NAMALWA (cell line): Measurements from ENCODE around the gene SMCO4.

Experiments used
- DNase-seq: peaks from one replicate; pipeline ENCODE4 v3.0.0-alpha.2; 2015; ENCODE audit warnings: low spot score

SMCO4 gene

GRCh38 chr11:93504110-93505095, 38.8 kb downstream of the SMCO4 start:
- no peak for DNase-seq

- no peak for DNase-seq
These were observed 41.3 kb downstream of the SMCO4 start for GRCh38 chr11:93501856-93502255.

GRCh38 chr11:93500759-93501158, 42.4 kb downstream of the SMCO4 start:
- no peak for DNase-seq

- no peak for DNase-seq
These were observed 44.5 kb downstream of the SMCO4 start for GRCh38 chr11:93498641-93499040.

GRCh38 chr11:93498161-93498560, 45.0 kb downstream of the SMCO4 start:
- no peak for DNase-seq

- DNase-seq = no peak
These were observed 45.6 kb downstream of the SMCO4 start for GRCh38 chr11:93497596-93497995.

GRCh38 chr11:93494357-93494756, 48.8 kb downstream of the SMCO4 start:
- no peak for DNase-seq

- no peak for DNase-seq
These were observed 49.8 kb downstream of the SMCO4 start for GRCh38 chr11:93493252-93493897.

GRCh38 chr11:93492464-93493251, 50.5 kb downstream of the SMCO4 start:
- no peak for DNase-seq

- DNase-seq = no peak
These were observed 51.2 kb downstream of the SMCO4 start for GRCh38 chr11:93491973-93492372.

GRCh38 chr11:93490996-93491618, 52.1 kb downstream of the SMCO4 start:
- no peak for DNase-seq

GRCh38 chr11:93489841-93490240, 53.4 kb downstream of the SMCO4 start:
- DNase-seq = no peak

GRCh38 chr11:93487032-93487483, 56.1 kb downstream of the SMCO4 start:
- DNase-seq = no peak

GRCh38 chr11:93485983-93486382, 57.2 kb downstream of the SMCO4 start:
- DNase-seq = no peak

GRCh38 chr11:93484716-93485115, 58.5 kb downstream of the SMCO4 start:
- DNase-seq = no peak

GRCh38 chr11:93482556-93482955, 60.6 kb downstream of the SMCO4 start:
- no peak for DNase-seq

GRCh38 chr11:93481696-93482095, 61.5 kb downstream of the SMCO4 start:
- no peak for DNase-seq

GRCh38 chr11:93481279-93481678, 61.9 kb downstream of the SMCO4 start:
- no peak for DNase-seq

- DNase-seq = no peak
These were observed 62.4 kb downstream of the SMCO4 start for GRCh38 chr11:93480756-93481155.

- no peak for DNase-seq
These were observed 62.9 kb downstream of the SMCO4 start for GRCh38 chr11:93480256-93480655.

- DNase-seq = no peak
These were observed 64.3 kb downstream of the SMCO4 start for GRCh38 chr11:93478841-93479240.

GRCh38 chr11:93477684-93478234, 65.4 kb downstream of the SMCO4 start:
- DNase-seq = no peak
